Measurements from ENCODE around the gene ARID5A.

ARID5A gene

GRCh38 chr2:96506907-96507240 lies 29.7 kb upstream of the ARID5A start:
- Histone ChIP-seq H3K27me3 (ENCODE audit: insufficient read depth, low read depth) (no peaks in the 10 kb centered on the region), H3K4me2 (no peak overlapping the region), H2AFZ (ENCODE audit: low read depth) (no peak overlapping the region), H3K4me3 (IDR thresholded peaks at IDR 0.05; ENCODE audit: insufficient read depth, low read depth, low read length) (no peak overlapping the region), H3K4me1 (ENCODE audit: low read depth, poor library complexity, severe bottlenecking) (peaks cover 24% of the 10 kb centered on the region), H3K79me2 (ENCODE audit: insufficient read depth, low read depth) (no peaks in the 10 kb centered on the region), H3K27ac (no peak overlapping the region), H3K36me3 (ENCODE audit: insufficient read depth) (no peaks in the 10 kb centered on the region), H4K20me1 (ENCODE audit: insufficient read depth) (no peaks in the 10 kb centered on the region), H3K9ac (no peak overlapping the region)
- no peak for TF ChIP-seq CTCF (conservative IDR thresholded peaks at IDR 0.05; ENCODE audit: low read depth, low read length)

GRCh38 chr2:96507957-96508520 lies 28.5 kb upstream of the ARID5A start:
- Histone ChIP-seq H3K27me3 (ENCODE audit: insufficient read depth, low read depth) (no peaks in the 10 kb centered on the region), H3K79me2 (ENCODE audit: insufficient read depth, low read depth) (no peaks in the 10 kb centered on the region), H3K4me3 (IDR thresholded peaks at IDR 0.05; ENCODE audit: insufficient read depth, low read depth, low read length) (no peak overlapping the region), H3K4me1 (ENCODE audit: low read depth, poor library complexity, severe bottlenecking) (peaks cover 17% of the 10 kb centered on the region), H2AFZ (ENCODE audit: low read depth) (peak overlapping the region; percentile 69), H3K4me2 (peak overlapping the region; percentile 44), H3K27ac (no peak overlapping the region), H4K20me1 (ENCODE audit: insufficient read depth) (no peaks in the 10 kb centered on the region), H3K36me3 (ENCODE audit: insufficient read depth) (no peaks in the 10 kb centered on the region), H3K9ac (no peak overlapping the region; the same call in 1 of the 2 replicates)
- peak; percentile 97 for TF ChIP-seq CTCF (conservative IDR thresholded peaks at IDR 0.05; ENCODE audit: low read depth, low read length)

- H3K79me2 ChIP-seq (ENCODE audit: insufficient read depth, low read depth) = no peaks in the 10 kb centered on the region
- no peak overlapping the region for H3K27ac ChIP-seq
- no peak overlapping the region; the same call in 1 of the 2 replicates for H3K9ac ChIP-seq
- H3K4me1 ChIP-seq (ENCODE audit: low read depth, poor library complexity, severe bottlenecking) = peaks cover 17% of the 10 kb centered on the region
- H3K27me3 ChIP-seq (ENCODE audit: insufficient read depth, low read depth) = no peaks in the 10 kb centered on the region
- H3K4me2 ChIP-seq = peak overlapping the region; percentile 51
- no peak overlapping the region for H3K4me3 ChIP-seq (IDR thresholded peaks at IDR 0.05; ENCODE audit: insufficient read depth, low read depth, low read length)
- H4K20me1 ChIP-seq (ENCODE audit: insufficient read depth) = no peaks in the 10 kb centered on the region
- TF ChIP-seq CTCF (conservative IDR thresholded peaks at IDR 0.05; ENCODE audit: low read depth, low read length) = no peak
- H3K36me3 ChIP-seq (ENCODE audit: insufficient read depth) = no peaks in the 10 kb centered on the region
- peak overlapping the region; percentile 69 for H2AFZ ChIP-seq (ENCODE audit: low read depth)
Observed at GRCh38 chr2:96508521-96509113, 27.9 kb upstream of the ARID5A start.

- Histone ChIP-seq H3K4me3 (IDR thresholded peaks at IDR 0.05; ENCODE audit: insufficient read depth, low read depth, low read length) (no peak overlapping the region), H2AFZ (ENCODE audit: low read depth) (peak overlapping the region; percentile 71)
Observed at GRCh38 chr2:96509114-96509846, 27.3 kb upstream of the ARID5A start.

More at GRCh38 chr2:96509114-96509846, 27.3 kb upstream of the ARID5A start:
- no peaks in the 10 kb centered on the region for H3K79me2 ChIP-seq (ENCODE audit: insufficient read depth, low read depth)
- H3K4me2 ChIP-seq = peak overlapping the region; percentile 51; the same call in 1 of the 2 replicates
- no peaks in the 10 kb centered on the region for H3K36me3 ChIP-seq (ENCODE audit: insufficient read depth)
- H3K27me3 ChIP-seq (ENCODE audit: insufficient read depth, low read depth) = no peaks in the 10 kb centered on the region
- no peaks in the 10 kb centered on the region for H4K20me1 ChIP-seq (ENCODE audit: insufficient read depth)
- H3K4me1 ChIP-seq (ENCODE audit: low read depth, poor library complexity, severe bottlenecking) = peaks cover 17% of the 10 kb centered on the region
- no peak overlapping the region for H3K27ac ChIP-seq
- TF ChIP-seq CTCF (conservative IDR thresholded peaks at IDR 0.05; ENCODE audit: low read depth, low read length) = peak; percentile 78
- H3K9ac ChIP-seq = no peak overlapping the region

Measured in KMS-11 (cell line).